Erythroblast (primary cell): ENCODE results near the gene FBXW9.

Experiments used
- GATA1 ChIP-seq: IDR thresholded peaks from 2 replicates; pipeline ENCODE4 v1.6.1; 2011; ENCODE audit warnings: low read depth, mild to moderate bottlenecking, control low read depth, low read length, moderate library complexity
- POLR2A ChIP-seq: IDR thresholded peaks from 2 replicates; pipeline ENCODE4 v1.6.1; 2011; ENCODE audit warnings: mild to moderate bottlenecking, low read length

DNA sequence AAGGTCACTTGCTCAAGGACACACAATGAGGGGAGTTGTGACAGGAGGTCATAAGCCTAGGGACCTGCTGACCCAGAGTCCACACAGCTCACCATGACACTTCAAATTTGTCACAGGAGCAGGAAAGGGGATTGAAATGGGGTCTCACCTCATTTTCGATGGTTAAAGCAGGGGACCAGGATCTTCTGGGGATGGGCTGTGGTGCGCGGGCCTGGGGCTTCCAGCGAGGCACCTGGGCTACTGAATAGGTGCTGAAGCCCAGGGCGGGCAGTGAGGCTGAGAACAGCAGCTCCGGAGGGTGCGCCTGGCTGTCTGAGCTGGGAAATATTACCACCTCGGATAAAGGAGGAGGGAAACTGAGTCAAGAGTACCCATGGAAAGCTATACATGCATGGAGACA, 40.9 kb downstream of the FBXW9 start:
- TF ChIP-seq POLR2A: no peak
- TF ChIP-seq GATA1: no peak
